Measurements from ENCODE around the gene CNOT4.

Gene CNOT4

DNA sequence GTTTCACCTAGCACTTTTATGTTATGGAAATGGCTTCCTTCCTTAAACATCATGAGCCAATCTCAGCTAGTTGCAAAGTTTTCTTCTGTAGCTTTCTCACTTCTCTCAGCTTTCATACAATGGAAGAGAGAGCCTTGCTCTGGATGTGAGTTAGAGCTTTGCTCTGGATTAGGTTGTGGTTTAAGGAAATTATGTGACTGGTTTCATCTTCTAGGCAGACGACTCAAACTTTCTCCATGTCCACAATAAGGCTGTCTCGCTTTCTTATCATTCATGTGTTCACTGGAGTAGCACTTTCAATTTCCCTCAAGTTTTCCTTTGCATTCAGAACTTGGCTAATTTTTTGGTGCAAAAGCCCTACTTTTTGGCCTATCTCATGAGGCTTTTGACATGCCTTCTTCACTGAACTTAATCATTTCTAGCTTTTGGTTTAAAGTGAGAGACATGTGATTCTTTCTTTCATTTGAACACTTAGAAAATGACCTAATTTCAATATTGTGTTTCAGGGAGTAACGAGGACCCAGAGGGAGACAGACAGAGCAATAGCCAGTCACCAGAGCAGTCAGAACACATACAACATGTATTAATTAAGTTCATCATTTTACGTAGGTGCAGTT is 49.8 kb downstream of the CNOT4 start:
- TF ChIP-seq CSDC2 (CRISPR knock-in tag; IDR thresholded peaks at IDR 0.05), result no peak
- ATAC-seq, result no peak

DNA sequence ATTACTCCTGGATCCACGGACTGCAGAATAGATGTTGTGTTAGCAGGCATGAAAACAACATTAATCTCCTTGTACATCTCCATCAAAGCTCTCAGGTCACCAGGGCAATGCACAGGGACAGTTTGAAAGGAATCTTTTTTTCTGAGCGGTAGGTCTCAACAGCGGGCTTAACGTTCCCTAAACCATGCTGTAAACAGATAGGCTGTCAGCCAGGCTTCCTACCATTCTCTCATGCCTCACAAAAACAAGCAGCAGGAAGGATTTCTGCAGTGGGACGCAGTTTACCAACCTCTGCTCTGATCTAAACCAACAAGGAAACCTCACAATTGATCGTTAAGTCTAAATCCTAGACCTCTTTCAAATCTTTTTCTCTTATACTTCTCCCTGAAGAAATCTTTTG is 50.8 kb downstream of the CNOT4 start:
- no peak for ATAC-seq
- TF ChIP-seq, protein P1, sequence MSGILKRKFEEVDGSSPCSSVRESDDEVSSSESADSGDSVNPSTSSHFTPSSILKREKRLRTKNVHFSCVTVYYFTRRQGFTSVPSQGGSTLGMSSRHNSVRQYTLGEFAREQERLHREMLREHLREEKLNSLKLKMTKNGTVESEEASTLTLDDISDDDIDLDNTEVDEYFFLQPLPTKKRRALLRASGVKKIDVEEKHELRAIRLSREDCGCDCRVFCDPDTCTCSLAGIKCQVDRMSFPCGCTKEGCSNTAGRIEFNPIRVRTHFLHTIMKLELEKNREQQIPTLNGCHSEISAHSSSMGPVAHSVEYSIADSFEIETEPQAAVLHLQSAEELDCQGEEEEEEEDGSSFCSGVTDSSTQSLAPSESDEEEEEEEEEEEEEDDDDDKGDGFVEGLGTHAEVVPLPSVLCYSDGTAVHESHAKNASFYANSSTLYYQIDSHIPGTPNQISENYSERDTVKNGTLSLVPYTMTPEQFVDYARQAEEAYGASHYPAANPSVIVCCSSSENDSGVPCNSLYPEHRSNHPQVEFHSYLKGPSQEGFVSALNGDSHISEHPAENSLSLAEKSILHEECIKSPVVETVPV (CRISPR knock-in tag; IDR thresholded peaks at IDR 0.05), result no peak
- TF ChIP-seq, protein P2, sequence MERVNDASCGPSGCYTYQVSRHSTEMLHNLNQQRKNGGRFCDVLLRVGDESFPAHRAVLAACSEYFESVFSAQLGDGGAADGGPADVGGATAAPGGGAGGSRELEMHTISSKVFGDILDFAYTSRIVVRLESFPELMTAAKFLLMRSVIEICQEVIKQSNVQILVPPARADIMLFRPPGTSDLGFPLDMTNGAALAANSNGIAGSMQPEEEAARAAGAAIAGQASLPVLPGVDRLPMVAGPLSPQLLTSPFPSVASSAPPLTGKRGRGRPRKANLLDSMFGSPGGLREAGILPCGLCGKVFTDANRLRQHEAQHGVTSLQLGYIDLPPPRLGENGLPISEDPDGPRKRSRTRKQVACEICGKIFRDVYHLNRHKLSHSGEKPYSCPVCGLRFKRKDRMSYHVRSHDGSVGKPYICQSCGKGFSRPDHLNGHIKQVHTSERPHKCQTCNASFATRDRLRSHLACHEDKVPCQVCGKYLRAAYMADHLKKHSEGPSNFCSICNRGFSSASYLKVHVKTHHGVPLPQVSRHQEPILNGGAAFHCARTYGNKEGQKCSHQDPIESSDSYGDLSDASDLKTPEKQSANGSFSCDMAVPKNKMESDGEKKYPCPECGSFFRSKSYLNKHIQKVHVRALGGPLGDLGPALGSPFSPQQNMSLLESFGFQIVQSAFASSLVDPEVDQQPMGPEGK (CRISPR knock-in tag; IDR thresholded peaks at IDR 0.05; ENCODE audit: borderline replicate concordance), result no peak
- TF ChIP-seq ZC3H10 (CRISPR knock-in tag; IDR thresholded peaks at IDR 0.05) (no peak), GLIS3 (CRISPR knock-in tag; IDR thresholded peaks at IDR 0.05) (no peak), ZNF70 (CRISPR knock-in tag; IDR thresholded peaks at IDR 0.05) (no peak), PPARA (CRISPR knock-in tag; IDR thresholded peaks at IDR 0.05; ENCODE audit: borderline replicate concordance) (no peak), ARNTL (CRISPR knock-in tag; IDR thresholded peaks at IDR 0.05; ENCODE audit: borderline replicate concordance, low read depth) (no peak), OSR1 (CRISPR knock-in tag; IDR thresholded peaks at IDR 0.05) (no peak), CSDC2 (CRISPR knock-in tag; IDR thresholded peaks at IDR 0.05) (no peak), ZFP3 (CRISPR knock-in tag; IDR thresholded peaks at IDR 0.05) (no peak), ZNF8 (CRISPR knock-in tag; IDR thresholded peaks at IDR 0.05) (no peak), ZNF565 (CRISPR knock-in tag; conservative IDR thresholded peaks at IDR 0.05; ENCODE audit: low read depth) (no peak), ESRRG (CRISPR knock-in tag; IDR thresholded peaks at IDR 0.05) (no peak), SNAI2 (CRISPR knock-in tag; IDR thresholded peaks at IDR 0.05) (no peak), ISL1 (CRISPR knock-in tag; IDR thresholded peaks at IDR 0.05) (no peak), BACH2 (CRISPR knock-in tag; IDR thresholded peaks at IDR 0.05; ENCODE audit: borderline replicate concordance) (no peak)
- TF ChIP-seq, protein P3, sequence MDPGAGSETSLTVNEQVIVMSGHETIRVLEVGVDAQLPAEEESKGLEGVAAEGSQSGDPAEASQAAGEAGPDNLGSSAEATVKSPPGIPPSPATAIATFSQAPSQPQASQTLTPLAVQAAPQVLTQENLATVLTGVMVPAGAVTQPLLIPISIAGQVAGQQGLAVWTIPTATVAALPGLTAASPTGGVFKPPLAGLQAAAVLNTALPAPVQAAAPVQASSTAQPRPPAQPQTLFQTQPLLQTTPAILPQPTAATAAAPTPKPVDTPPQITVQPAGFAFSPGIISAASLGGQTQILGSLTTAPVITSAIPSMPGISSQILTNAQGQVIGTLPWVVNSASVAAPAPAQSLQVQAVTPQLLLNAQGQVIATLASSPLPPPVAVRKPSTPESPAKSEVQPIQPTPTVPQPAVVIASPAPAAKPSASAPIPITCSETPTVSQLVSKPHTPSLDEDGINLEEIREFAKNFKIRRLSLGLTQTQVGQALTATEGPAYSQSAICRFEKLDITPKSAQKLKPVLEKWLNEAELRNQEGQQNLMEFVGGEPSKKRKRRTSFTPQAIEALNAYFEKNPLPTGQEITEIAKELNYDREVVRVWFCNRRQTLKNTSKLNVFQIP (CRISPR knock-in tag; IDR thresholded peaks at IDR 0.05; ENCODE audit: borderline replicate concordance, low read depth), result no peak
- TF ChIP-seq, protein P4, sequence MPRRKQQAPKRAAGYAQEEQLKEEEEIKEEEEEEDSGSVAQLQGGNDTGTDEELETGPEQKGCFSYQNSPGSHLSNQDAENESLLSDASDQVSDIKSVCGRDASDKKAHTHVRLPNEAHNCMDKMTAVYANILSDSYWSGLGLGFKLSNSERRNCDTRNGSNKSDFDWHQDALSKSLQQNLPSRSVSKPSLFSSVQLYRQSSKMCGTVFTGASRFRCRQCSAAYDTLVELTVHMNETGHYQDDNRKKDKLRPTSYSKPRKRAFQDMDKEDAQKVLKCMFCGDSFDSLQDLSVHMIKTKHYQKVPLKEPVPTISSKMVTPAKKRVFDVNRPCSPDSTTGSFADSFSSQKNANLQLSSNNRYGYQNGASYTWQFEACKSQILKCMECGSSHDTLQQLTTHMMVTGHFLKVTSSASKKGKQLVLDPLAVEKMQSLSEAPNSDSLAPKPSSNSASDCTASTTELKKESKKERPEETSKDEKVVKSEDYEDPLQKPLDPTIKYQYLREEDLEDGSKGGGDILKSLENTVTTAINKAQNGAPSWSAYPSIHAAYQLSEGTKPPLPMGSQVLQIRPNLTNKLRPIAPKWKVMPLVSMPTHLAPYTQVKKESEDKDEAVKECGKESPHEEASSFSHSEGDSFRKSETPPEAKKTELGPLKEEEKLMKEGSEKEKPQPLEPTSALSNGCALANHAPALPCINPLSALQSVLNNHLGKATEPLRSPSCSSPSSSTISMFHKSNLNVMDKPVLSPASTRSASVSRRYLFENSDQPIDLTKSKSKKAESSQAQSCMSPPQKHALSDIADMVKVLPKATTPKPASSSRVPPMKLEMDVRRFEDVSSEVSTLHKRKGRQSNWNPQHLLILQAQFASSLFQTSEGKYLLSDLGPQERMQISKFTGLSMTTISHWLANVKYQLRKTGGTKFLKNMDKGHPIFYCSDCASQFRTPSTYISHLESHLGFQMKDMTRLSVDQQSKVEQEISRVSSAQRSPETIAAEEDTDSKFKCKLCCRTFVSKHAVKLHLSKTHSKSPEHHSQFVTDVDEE (CRISPR knock-in tag; IDR thresholded peaks at IDR 0.05), result no peak
- TF ChIP-seq, protein P5, sequence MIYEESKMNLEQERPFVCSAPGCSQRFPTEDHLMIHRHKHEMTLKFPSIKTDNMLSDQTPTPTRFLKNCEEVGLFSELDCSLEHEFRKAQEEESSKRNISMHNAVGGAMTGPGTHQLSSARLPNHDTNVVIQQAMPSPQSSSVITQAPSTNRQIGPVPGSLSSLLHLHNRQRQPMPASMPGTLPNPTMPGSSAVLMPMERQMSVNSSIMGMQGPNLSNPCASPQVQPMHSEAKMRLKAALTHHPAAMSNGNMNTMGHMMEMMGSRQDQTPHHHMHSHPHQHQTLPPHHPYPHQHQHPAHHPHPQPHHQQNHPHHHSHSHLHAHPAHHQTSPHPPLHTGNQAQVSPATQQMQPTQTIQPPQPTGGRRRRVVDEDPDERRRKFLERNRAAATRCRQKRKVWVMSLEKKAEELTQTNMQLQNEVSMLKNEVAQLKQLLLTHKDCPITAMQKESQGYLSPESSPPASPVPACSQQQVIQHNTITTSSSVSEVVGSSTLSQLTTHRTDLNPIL (CRISPR knock-in tag; IDR thresholded peaks at IDR 0.05; ENCODE audit: low read depth), result no peak

DNA sequence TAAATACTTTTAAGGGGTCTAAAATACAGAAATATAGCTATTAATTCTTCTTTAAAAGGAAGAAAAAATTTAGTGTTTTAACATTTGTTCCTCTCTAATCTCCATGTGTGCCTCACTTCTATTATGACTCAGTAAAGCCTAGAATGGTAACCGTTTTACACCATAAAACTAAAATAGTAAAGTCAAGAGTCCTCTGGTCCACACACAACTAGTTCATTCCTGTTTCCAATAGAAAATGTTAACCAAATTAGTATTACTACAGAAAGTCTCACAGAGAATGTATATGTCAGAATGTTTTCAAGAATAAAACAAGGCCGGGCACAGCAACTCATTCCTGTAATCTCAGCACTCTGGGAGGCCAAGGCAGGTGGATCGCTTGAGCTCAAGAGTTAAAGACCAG is 55.8 kb downstream of the CNOT4 start:
- TF ChIP-seq ISL1 (CRISPR knock-in tag; IDR thresholded peaks at IDR 0.05), result no peak
- TF ChIP-seq TOX (CRISPR knock-in tag; IDR thresholded peaks at IDR 0.05; ENCODE audit: borderline replicate concordance), result no peak
- no peak for ATAC-seq

DNA sequence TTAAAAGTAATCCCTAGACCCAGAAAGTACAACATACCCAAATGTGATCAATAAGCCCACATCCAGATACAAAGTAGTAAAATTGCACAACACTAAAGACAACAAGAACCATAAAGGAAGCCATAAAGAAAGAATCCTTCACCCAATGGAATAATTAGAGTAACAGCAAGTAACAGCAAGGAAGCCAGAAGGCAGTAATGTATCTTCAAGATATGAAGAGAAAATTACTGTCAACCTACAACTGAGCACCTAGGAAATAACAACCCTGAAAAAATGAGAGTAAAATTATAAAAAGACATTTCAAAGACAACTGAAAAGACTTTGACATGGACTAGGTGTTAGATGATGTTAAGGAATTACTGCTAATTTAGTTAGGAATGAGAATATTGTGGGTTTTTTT is 60.5 kb downstream of the CNOT4 start:
- ATAC-seq, result no peak
- no peak for TF ChIP-seq GLIS3 (CRISPR knock-in tag; IDR thresholded peaks at IDR 0.05)
- TF ChIP-seq, protein P1 (CRISPR knock-in tag; IDR thresholded peaks at IDR 0.05), result no peak
- no peak for TF ChIP-seq BACH2 (CRISPR knock-in tag; IDR thresholded peaks at IDR 0.05; ENCODE audit: borderline replicate concordance)
- TF ChIP-seq ZNF70 (CRISPR knock-in tag; IDR thresholded peaks at IDR 0.05), result no peak
- no peak for TF ChIP-seq PPARA (CRISPR knock-in tag; IDR thresholded peaks at IDR 0.05; ENCODE audit: borderline replicate concordance)
- TF ChIP-seq RARB (CRISPR knock-in tag; IDR thresholded peaks at IDR 0.05), result no peak
- TF ChIP-seq, protein P4 (CRISPR knock-in tag; IDR thresholded peaks at IDR 0.05), result no peak
- TF ChIP-seq ZNF8 (CRISPR knock-in tag; IDR thresholded peaks at IDR 0.05), result no peak
- TF ChIP-seq SNAI2 (CRISPR knock-in tag; IDR thresholded peaks at IDR 0.05), result no peak
- TF ChIP-seq ZNF565 (CRISPR knock-in tag; conservative IDR thresholded peaks at IDR 0.05; ENCODE audit: low read depth), result no peak
- no peak for TF ChIP-seq CSDC2 (CRISPR knock-in tag; IDR thresholded peaks at IDR 0.05)
